HG03135 (cell line): ENCODE data around the gene SYT3.

Experiments used
- ATAC-seq: cut with Tn5 transposase; IDR thresholded peaks from one replicate; pipeline ENCODE4 v1.9.1; 2021; ENCODE audit warnings: mild to moderate bottlenecking, moderate library complexity; ENCODE audit not compliant: unreplicated experiment

The SYT3 gene

DNA sequence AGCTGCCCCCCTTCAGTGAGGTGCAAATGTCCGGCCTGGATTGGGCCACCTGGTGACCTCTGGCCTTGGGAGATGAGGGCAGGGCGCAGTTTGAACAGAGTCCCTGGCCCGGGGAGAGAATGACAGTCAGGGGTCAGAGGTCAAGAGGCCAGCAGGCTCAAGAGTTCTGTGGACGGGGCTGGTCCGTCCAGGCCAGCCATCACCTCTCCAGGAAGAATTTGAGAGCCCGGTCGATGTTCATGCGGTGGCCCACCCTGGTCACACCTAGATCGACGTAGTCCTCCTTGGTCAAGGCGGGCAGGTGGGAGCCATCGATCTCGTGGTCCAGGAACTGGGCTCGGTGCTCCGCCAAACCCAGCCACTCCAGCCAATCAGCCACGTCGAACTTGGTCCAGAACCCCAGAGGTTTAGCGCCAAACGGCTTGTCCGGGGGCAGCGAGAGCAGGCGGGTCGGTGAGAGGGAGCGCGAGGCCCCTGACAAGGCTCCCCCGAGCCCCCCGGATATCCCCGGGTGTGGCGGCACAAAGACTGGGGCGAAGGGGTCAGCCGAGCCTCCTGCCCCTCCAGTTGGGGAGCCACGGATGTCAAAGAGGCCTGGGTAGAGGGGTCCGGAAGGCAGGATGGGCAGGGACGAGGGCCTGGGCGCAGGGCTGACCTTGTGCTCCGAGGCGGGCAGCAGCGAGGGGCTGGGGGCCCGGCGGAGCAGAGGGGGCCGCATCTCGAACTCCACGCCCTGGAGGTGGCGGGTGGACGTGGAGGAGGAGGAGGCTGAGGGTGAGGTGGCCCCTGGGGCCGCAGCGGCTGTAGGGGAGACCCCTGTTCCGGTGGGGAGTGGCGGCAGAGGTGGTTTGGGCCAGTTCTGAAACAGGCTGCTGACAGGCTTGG is 22.3 kb upstream of the SYT3 start:
- ATAC-seq = no peak

DNA sequence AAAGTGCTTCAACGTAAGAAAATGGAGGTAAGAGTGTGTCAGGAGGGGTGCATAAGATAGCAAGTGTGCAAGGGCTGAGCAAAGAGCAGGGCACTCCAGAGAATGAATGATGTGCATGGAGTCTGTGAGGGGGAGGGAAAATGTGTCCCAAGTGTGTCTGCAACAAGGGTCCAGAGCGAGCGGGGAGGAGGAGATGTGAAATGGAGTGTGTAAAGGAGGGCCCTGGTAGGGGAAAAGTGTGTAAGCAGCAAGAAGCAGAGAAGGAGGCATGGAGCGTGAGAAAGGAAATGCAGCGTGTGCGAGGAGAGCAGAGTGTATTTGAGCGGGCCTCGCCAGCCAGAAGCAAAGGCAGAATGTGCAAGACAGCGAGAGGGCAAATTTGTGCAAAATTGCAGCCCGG is 21.3 kb upstream of the SYT3 start:
- ATAC-seq = no peak

DNA sequence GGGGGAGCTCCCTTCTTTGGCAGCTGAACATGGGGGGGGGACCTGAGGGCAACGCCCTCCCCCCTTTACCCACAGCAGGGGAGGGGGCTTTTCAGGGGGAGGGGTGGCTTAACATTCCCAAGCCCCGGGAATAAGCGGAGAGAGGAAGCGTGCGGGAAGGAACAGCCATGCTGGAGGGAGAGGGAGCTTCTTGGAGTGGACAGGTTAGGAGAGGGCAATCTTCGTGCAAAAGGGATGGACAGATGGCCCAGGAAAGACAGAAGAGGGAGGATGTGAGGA is 20.3 kb upstream of the SYT3 start:
- no peak for ATAC-seq

DNA sequence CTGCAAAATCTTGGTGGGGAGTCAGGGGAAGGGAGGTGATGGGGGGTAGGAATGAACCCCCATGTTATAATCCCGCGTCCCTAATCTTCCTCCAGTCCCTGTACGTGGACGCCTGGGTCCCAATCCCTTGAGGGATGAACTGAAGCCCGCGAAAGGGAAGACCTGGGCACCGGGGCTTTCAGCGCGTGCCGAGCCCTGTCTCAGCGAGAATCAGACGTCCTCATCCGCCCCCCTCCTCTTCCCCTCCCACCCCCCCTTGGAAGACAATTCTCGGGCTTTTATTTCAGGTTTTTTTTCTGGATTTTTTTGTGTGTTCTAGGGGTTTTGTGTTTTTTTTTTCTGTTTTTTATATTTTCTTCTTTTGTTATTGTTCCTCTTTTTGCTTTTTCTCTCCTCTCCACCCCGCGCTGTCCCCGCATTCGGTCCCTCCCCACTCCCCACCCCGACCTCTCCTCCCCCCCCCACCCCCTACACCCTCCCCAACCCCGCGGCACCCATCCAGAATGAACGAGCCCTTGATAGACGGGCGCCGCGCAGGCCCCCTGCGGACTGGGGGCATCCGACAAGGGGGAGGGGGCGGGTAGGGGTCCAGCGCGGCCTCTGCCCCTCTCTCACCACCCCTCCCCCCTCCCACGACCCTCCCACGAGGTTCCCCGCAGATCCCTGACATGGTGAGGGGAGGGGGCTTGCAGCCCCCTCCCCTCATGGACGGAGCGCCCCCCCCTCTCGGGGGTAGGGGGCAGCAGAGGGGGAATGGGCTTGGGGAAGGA is 19.8 kb upstream of the SYT3 start:
- ATAC-seq = no peak

DNA sequence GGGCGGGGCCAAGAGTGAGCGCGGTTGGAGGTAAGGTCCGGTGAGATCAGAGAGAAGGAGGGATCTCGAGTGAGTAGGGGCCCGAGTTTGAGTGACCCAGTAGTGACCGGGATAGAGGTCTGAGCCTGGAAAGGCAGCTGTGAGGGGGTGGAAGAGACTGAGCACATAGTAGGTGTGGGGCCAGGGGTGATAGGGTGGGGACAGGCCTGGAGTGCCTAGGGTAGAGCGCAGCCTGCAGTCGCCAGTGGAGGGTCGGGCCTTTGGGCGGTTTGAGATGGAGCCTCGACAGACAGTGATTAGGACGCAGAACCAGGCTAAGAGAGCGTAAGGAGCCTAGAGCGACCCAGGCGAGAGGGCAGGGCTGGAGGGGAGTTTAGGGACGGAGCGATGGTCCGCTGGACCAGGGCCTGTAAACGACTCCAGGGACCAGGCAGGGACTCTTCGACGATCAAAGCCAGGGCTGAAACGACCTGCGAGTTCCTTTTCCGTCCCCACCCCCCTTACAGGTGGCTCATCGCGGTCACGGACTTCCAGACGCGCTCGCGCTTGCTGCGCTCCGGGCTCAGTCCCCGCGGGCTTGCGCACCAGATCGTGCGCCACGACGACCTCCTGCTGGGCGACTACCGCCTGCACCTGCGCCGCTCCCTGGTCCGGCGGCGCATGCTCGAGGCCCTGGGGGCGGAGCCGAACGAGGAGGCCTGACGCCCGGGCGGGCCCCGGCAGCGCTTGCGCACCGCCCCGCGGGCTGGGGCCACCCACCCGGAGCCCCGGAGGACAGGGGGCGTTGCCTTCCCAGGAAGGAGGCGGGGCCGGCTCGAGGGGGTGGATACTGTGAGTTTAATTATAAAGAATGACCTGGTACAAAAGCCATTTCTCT is 19.0 kb upstream of the SYT3 start:
- ATAC-seq = no peak

DNA sequence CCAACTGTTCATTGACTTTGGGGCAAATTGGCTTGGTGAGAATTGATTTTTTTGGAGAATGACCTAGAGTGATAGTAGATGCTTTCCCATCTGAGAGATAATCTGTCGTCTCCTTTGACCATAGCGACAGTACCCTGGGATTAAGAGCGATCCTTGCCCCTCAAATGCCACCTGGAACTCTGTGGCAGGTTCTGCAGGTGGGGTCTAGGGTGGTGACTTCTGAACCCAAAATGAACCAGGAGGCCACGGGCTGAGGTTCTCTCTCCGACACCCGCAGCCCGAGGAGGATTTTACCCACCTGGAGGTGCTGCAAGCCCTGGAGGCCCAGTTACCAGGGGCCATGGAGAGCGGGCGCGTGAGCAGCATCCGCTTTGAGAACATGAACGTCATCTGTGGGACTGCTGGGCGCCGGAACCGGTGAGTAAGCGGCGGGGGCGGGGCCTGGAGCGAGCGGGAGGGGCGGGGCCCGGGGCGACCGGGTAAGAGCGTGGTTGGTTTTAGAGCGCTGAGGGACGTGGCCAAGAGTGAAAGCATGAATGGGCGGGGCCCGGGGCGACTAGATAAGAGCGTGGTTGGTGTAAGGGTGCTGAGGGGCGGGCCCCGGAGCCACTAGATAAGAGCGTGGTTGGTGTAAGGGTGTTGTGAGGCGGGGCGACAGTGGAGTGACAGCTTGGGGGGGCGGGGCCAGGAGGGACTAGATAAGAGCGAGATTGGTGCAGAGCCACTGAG is 18.2 kb upstream of the SYT3 start:
- ATAC-seq = peak; percentile 60

DNA sequence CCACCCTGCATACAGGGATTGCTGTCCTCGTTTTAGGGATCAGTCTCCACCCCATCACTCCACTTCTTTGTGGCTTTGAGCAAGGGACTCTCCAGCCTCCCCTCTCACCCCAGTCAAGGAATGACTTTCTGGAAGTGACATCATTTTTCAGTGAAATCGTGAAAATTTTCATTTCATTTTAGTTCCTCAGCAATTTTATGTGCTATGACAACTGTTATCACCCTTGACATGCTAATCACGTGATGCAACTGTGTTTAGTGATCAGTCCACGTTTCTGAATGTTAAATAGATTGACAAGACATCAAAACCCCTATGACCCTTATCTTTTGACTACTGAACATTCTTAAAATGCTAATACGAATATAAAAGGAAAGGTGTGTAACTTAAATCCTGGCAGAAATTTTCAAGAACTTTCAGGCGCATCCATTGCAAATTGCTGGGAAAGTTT is 17.6 kb upstream of the SYT3 start:
- no peak for ATAC-seq

DNA sequence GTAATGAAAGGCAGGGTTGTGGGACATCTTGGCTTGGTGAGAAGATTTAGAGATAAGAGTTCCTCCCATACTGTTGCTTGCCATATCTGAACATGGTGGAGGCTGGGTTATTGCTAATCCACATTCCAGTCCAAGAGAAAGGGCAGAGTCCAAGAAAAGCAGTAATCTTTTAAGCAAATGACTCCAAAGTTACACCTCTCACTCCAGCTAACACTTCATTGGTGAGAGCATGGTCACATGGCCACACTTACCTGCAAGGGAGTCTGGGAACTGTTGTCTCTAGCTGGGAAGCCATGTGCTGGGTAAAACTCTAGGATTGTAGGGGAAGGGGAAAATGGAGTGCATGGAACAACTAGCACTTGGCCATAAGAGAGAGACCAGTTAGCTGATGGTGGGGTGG is 15.2 kb upstream of the SYT3 start:
- ATAC-seq = no peak

DNA sequence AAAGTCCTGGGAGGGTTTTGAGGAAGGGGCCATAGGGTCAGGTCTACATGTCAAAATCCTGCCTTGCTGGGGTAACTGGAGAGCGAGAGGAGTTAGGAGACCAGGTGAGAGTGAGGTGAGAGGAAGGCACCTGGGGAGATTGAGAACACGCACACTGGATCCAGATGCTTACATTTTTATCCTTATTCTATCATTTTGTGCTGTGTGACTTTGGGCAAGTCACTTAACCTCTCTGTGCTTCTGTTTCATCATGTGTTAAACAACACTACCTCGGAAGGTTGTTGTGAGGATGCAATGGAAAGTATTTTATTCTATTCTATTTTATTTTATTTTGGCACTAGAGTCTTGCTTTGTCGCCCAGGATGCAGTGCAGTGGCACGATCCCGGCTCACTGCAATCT is 13.0 kb upstream of the SYT3 start:
- no peak for ATAC-seq

DNA sequence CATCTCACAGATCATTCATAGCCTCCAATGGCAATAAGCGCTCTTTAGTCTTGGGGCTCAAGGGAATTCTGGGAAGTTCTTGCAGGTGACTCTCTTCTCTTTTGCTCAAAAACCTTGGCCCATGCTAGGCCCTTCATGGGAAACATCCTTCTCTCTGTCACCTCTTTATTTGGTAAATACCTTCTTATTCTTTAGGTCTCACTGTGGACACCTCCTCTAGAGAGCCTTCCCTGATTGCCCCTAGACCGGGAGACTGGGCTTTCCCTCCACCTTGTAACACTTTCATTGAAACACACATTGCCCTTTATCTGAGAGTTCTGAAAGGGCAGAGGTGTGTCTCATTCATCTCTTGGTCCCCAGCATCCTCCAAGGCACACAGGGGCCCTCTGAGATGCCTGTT is 11.5 kb upstream of the SYT3 start:
- ATAC-seq = no peak

DNA sequence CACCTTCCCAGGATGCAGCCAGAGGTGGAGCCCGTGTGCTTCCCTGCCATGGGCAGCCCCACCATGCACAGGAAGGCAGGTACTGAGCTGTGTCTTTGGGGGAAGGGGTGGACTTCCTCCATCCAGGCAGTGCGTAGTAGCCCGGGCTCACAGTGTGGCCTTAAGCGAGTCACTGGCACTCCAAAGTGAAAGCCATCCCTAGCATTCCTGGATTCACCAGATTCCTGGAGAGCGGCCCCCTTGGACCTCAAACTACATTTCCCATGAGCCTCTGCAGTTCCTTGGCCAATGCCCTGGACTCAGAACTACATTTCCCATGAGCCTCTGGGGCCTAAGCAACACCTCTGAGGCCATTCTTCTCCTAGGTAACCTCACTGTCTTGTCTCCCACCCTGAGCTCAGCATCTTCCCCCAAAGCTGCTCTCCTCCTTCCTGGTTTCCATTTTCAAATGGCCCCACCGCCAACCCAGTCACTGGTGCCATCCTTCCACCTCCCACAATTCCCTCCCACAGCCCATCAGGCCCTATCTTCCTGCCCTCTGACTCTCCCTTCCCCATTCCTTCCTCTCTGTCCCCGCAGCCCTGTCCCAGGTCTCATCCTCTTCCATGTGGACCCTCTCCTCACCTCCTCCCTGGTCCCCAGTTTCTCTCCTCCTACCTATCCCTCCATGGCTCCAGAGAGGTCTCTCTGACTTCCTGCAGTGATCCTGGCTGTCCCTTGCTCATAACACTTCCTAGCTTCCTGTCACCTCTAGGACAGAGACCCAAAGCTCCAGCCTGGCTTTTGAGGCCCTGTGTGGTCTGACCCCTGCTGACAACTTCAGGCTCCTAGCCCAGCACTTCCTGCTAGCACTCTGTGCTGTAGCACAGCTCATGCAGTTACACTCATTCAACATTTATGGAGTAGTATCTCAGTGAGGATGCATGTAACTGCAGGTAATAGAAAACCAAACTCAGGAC is 10.0 kb upstream of the SYT3 start, which contains the start of gene C19orf81:
Gene C19orf81, plus strand, starts transcription at position 13 of the 959 bp plus-strand sequence. Its CDS starts 0 bp downstream, at position 13.
- no peak for ATAC-seq

DNA sequence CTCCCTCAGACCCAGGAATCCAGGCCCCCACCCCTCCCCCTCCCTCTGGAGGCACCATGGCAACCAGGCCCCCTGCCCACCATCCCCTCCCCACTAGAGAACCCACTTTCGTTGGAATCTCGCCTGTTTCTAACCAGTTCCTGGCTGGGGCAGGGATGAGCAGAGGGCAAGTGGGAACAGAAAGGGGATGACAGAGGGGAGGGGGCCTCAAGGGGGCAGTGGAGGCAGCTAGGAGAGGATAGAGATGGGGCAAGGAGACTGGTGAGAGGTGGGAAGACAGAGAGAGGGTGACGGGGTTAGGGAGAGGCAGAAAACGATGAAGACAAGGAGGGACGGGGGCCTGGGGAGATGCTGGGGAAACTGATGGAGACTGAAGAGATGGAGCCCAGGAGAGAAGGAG is 9.0 kb upstream of the SYT3 start:
- ATAC-seq = no peak

DNA sequence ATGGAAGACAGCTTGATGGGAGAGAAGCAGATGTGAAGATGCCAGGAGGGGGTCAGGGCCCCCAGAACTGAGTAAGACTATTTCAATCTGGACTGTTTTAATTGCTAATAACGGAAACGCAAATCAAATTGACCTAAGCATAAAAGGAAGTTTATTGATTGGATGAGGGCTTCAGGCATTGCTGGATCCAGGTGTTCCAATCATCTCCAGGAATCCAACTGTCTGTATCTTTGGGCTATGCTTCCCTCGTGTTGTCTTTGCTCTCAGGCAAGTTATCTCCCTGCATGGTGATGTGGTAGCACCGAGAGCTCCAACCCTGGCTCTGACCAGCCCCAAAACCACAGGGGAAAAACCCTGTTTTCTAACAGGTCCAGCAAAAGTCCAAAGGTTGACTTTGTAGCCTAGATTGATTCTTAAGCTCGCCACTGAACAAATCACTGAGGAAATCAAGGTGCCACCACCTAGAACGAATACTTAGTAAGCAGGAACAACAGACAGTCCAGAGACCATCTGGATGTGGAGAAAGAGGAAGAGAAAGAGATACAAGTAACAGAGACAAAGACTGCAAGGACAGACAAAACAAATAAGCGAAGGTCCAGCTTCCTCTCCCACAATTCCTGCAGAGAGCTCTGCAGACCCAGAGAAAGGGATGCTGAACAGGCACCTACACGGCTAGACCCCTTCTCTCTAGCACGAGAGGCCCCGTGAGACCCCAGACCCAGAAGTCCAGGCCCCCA is 8.4 kb upstream of the SYT3 start:
- ATAC-seq = no peak

DNA sequence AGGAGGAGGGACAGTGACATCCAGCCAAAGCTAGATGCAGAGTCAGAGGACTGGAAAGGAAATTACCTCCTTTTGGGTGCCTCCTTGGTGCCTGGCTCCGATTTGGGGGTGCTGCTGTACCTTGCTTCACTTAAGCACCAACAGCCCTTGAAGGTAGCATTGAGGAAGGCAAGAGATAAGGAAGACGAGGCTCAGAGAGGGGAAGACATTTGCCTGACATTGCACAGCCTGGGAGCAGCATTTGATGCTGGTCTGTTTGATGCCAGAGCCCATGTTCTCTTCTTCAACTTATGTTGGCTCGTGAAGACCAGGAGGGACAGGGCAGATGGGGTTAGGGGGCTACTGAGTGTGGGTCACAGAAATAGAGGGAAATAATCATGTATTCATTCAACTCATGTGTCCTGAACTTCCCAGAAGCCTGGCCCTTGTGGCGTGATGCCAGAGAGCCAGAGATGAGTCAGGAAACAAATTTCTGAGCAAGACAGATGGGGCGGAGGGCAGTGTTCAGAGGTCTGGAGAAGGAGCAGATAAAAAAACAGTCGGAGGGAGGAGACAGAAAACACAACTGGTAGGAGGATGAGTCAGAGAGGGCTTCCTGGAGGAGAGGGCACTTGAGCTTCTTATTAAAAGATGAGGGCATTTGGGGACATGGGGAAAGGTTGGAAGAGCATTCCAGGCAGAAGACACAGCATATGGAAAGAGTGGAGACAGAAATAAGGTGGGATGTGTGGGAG is 6.6 kb upstream of the SYT3 start:
- ATAC-seq = no peak

DNA sequence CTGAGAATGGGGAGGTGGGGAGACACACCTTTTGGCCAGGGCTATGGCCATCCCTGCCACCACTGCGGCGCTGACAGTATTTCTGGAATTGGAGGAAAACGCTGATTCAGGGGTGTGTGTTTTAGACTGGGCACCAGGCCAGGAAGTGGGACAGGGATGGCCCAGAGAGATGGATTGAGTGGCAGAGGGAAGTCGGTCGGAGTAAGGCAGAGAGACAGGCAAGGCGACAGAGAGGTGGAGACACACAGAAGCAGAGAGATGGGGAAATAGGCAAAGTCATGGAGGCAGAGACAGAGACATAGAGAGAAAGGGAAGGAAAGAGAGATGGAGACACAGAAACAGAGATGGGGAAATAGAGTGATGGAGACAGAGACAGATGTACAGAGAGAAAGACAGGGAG is 5.4 kb upstream of the SYT3 start:
- no peak for ATAC-seq

DNA sequence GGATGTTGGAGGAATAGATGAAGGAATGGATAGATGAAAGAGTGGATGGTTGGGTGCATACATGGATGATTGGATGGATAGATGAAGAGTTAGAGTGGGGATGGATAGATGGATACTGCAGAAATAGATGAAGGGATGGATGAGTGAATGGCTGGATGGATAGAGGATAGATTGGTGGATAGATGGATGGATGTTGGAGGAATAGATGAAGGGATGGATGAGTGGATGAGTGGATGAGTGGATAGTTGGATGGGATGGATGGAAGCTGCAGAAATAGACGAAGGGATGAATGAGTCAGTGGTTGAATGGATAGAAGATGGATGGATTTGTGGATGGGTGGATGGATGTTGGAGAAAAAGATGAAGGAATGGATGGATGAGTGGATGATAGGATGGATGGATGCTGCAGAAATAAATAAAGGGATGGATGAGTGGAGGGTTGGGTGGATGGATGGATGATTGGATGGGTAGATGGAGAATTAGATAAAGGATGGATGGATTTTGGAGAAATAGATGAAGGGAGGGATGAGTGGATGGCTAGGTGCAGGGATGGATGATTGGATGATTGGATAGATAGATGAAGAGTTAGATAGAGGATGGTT is 4.7 kb upstream of the SYT3 start:
- ATAC-seq = no peak

DNA sequence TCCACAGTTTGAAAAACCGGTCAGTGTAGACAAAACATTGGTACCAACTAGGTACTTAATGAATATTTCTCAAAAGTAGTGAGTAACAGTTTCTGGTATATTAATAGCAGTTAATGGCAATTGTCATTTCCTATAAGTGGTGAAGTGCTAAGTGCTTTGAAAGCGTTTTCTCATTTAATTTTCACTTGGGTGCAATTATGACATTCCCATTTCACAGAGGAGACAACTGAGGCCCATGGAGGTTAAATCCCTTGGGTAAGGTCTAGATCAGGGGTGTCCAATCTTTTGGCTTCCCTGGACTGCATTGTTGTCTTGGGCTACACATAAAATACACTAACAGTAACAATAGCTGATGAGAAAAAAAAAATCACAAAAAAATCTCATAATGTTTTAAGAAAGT is 687 bp upstream of the SYT3 start:
- no peak for ATAC-seq

DNA sequence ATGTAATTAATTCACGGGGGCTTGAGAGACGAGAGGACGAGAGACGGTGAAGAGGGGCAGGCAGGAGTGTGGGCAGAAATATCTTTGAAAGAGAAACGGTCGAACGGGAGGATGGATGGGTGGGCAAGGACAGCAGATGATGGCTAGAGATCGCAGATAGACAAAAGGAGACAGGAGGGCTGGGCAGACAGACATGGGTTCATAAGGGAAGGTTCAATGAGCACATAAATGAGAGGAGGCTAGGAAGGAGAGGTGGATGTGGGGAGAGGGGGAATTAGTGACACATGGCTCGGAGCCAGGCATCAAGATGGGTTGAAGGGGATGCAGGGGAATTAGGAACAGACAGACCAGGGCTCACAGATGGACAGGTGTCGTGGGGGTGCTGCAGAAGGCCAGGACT is 1.1 kb downstream of the SYT3 start:
- ATAC-seq = no peak
